Coronary artery (tissue), 2 donors: ENCODE results near the gene CDK8.

Experiments
- DNase-seq: peaks from one replicate; pipeline ENCODE4 v3.0.0-alpha.2; 2017; ENCODE audit warnings: low spot score
- H3K27ac ChIP-seq, 2 donors: fragments of 200-600 bp; sonication (generic); one replicate each; pipeline ENCODE4 v1.5.1; 2016 to 2019
- H3K4me3 ChIP-seq: fragments of 200-600 bp; sonication (generic); 2 replicates; pipeline ENCODE4 v1.5.1; 2016; ENCODE audit warnings: mild to moderate bottlenecking, moderate library complexity
- TF ChIP-seq, protein P1 (sequence below): fragments of 200-600 bp; sonication (generic); IDR thresholded peaks from one replicate; pipeline ENCODE4 v1.5.1; 2019; ENCODE audit warnings: antibody characterized with exemption

CDK8 gene

DNA sequence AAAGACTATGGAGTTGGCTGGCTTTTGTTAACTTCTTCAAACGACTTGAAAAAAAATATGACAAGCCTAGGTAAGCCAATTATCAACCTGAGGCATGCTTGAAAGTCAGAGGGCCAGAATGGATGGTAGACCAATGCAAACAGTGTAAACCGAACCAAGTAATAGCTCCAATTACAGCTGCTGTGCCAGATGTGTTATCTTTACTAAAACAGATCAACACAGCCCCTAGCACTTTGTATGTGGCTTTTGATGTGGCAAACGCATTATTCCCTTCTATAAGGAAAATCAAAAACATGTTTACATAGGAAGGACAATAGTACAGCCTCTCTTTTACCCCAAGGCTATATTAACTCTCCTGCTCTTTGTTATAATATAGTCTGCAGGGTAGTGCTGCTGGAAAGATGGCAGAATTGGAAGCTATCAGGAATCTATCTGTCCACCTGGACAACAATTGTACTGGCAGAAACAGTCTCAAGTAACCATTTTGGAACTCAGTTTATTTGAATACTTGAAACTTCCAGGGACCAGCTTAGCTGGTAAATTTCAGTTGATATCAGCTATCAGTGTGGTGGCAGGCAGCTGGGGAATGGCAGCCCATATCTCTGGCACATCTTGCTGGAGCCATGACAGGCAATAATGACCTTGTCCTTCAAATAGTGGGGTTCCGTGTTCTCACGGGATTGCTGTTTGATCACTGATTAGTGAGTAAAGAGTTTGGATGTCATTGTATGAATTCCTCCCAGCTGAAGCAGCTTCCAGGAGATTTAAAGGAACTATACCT is 159.2 kb downstream of the CDK8 start:
- H3K4me3 ChIP-seq, result no peak overlapping the region
- DNase-seq, result no peak
- TF ChIP-seq, protein P1, sequence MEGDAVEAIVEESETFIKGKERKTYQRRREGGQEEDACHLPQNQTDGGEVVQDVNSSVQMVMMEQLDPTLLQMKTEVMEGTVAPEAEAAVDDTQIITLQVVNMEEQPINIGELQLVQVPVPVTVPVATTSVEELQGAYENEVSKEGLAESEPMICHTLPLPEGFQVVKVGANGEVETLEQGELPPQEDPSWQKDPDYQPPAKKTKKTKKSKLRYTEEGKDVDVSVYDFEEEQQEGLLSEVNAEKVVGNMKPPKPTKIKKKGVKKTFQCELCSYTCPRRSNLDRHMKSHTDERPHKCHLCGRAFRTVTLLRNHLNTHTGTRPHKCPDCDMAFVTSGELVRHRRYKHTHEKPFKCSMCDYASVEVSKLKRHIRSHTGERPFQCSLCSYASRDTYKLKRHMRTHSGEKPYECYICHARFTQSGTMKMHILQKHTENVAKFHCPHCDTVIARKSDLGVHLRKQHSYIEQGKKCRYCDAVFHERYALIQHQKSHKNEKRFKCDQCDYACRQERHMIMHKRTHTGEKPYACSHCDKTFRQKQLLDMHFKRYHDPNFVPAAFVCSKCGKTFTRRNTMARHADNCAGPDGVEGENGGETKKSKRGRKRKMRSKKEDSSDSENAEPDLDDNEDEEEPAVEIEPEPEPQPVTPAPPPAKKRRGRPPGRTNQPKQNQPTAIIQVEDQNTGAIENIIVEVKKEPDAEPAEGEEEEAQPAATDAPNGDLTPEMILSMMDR, result no peak
- no peak overlapping the region for H3K27ac ChIP-seq

DNA sequence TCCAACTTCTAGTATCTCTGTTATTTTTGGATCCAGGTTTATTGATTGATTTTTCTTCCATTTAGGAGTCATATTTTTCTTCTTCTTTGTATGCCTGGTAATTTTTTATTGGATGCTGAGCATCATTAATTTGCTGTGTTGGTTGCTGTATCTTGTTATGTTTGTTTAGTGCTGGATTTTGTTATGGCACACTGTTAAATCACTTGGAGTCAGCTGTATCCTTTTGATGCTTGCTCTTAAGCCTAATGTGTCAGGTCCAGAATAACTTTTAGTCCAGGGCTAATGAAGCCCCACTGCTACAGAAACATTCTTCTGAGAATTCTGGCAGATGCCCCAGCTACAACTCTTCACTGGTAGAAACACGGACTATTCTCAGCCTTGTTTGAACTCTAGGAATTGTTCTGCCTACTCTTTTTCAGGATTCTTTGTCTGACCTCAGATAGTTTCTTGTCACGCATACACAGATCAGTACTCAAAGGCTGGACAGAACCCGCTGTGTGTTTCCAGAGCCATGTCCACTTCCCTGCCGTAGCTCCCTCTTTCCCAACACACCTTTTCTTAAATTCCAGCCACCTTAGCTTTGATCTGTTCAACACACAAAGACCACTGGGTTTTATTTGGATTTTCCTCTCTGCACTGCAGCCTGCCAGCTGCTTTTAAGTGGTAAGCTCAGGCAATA is 166.5 kb downstream of the CDK8 start:
- no peak overlapping the region for H3K4me3 ChIP-seq
- no peak for DNase-seq
- no peak overlapping the region for H3K27ac ChIP-seq
- TF ChIP-seq, protein P1, result no peak

GRCh38 chr13:26422036-26422435 is 168.1 kb downstream of the CDK8 start:
- Histone ChIP-seq H3K27ac (no peak overlapping the region), H3K4me3 (no peak overlapping the region)
- no peak for DNase-seq
- TF ChIP-seq, protein P1, result no peak

GRCh38 chr13:26423629-26424028 is 169.7 kb downstream of the CDK8 start:
- Histone ChIP-seq H3K4me3 (peak overlapping the region; percentile 37), H3K27ac (peak overlapping the region; percentile 85 to 92)
- peak; percentile 77 for DNase-seq
- TF ChIP-seq, protein P1, result no peak

DNA sequence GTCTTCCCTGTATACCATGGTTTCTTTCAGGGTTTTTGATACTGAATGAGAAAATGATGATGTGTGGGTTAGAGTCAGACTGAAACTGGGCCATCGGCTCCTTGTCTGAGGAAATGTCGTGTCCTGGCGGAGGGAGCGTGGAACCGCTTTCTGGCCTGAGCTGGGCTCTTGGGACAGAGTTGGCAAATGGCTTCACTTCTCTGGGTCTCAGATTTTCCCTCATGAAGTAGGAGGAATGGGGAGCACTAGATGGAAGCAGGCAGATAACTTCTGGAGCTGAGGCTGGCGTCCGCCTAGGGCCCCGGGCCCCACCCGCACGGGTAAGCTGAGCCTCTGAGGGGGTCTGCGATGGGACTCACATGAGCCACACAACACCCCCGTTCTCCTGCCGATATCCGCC is 170.3 kb downstream of the CDK8 start:
- Histone ChIP-seq H3K4me3 (peak overlapping the region; percentile 37), H3K27ac (peak overlapping the region; percentile 85 to 92)
- TF ChIP-seq, protein P1, result no peak
- DNase-seq, result peak; percentile 73

GRCh38 chr13:26425443-26426358 is 171.8 kb downstream of the CDK8 start:
- H3K27ac ChIP-seq, result peak overlapping the region; percentile 85 to 92
- TF ChIP-seq, protein P1, result no peak
- no peak for DNase-seq
- no peak overlapping the region for H3K4me3 ChIP-seq
